ENCODE measurements around the gene UTP25.

UTP25 gene

DNA sequence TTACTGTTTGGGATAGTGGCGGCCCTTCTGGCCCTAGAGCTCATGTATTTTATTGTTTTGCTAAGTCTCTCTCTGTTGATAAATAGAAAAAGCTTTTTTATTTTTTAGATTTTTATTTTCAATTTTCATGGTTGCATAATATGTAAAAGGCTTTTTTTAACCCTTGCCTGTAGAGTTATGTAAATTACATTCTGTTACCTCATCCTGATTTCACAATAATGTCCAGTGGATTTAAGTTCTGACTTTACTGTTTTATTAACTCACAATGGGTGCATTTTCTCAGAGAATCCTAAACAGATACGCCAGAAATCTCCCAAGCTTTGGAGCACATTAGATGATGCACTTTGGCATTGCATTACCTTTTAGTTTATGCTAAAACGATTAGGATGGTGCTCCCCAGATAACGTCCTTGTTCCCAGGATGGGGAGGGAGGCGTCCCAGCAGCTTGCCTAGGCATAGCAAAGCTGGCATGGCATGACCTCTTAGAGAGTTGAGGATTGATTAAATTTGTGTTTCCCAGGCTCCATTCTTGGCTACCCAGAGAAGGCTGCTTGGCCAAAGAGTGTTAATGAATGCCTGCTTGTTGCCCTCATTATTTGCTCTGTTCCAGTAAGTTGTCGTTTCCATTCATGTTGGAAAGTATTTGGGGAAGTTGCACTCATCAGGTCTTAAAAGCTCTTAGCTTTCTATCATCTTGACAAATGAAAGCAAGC, 17.1 kb downstream of the UTP25 start:
- Mint-ChIP-seq H3K36me3 (peaks cover 8% of the 10 kb centered on the region), H3K27ac (no peak overlapping the region)

DNA sequence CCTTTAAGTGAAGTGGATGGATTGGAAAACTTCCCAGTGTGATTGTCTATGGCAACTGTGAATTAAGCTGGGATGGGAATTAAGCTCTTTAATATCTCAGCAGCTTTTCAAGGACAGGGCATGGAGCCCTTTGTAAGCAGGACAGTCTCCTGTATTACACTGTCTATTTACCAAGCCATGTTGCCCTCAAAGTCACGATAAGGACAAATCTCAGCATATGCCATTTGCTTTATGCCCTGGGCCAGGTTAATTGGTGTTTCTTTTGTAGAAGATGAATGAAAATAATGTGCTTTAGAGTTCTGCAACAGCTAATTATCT, 17.6 kb downstream of the UTP25 start:
- H3K9me3 Mint-ChIP-seq (ENCODE audit: low read depth), result no peaks in the 10 kb centered on the region
- peaks cover 22% of the 10 kb centered on the region for H3K4me1 Mint-ChIP-seq (ENCODE audit: low read depth)
- H3K36me3 Mint-ChIP-seq, result peaks cover 7% of the 10 kb centered on the region
- no peaks in the 10 kb centered on the region for H3K27me3 Mint-ChIP-seq
- H3K4me3 Mint-ChIP-seq, result no peak overlapping the region
- no peak overlapping the region for H3K27ac Mint-ChIP-seq

More for the DNA sequence above, 17.1 kb downstream of the UTP25 start:
- Mint-ChIP-seq H3K4me1 (ENCODE audit: low read depth) (peaks cover 28% of the 10 kb centered on the region), H3K27me3 (no peaks in the 10 kb centered on the region), H3K9me3 (ENCODE audit: low read depth) (no peaks in the 10 kb centered on the region), H3K4me3 (no peak overlapping the region)

- H3K27me3 Mint-ChIP-seq, result no peaks in the 10 kb centered on the region
- H3K36me3 Mint-ChIP-seq, result peaks cover 9% of the 10 kb centered on the region
- no peaks in the 10 kb centered on the region for H3K9me3 Mint-ChIP-seq (ENCODE audit: low read depth)
- H3K4me1 Mint-ChIP-seq (ENCODE audit: low read depth), result peaks cover 12% of the 10 kb centered on the region
- H3K4me3 Mint-ChIP-seq, result no peak overlapping the region
- H3K27ac Mint-ChIP-seq, result no peak overlapping the region
Measured at GRCh38 chr1:209849388-209849787, 21.6 kb downstream of the UTP25 start.

GRCh38 chr1:209850342-209850979, 22.7 kb downstream of the UTP25 start:
- Mint-ChIP-seq H3K9me3 (ENCODE audit: low read depth) (no peaks in the 10 kb centered on the region), H3K4me1 (ENCODE audit: low read depth) (peaks cover 17% of the 10 kb centered on the region), H3K36me3 (peaks cover 11% of the 10 kb centered on the region), H3K27me3 (no peaks in the 10 kb centered on the region), H3K4me3 (no peak overlapping the region), H3K27ac (peak overlapping the region; percentile 55)

DNA sequence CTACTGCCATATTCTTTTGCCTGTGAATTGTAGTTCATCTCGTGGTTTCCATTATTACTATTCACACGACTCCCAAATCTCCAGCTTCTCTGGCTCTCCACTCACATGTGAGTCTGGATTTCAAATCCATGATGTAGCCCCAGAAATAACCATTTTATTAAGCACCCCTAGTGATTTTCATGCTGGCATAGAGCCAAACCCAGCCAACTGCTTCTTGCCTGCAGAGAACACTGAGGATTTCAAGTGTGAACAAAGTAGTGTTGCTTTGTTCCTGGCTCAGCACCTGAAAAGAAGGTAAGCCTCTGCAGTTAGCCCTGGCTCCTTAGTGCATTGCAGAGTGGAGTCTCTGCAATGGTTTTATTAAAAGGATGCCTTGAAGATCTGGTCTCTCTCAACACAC, 25.9 kb downstream of the UTP25 start:
- peaks cover 14% of the 10 kb centered on the region for H3K36me3 Mint-ChIP-seq
- no peaks in the 10 kb centered on the region for H3K9me3 Mint-ChIP-seq (ENCODE audit: low read depth)
- no peaks in the 10 kb centered on the region for H3K27me3 Mint-ChIP-seq
- peak overlapping the region; percentile 22 for H3K27ac Mint-ChIP-seq
- no peak overlapping the region for H3K4me3 Mint-ChIP-seq
- H3K4me1 Mint-ChIP-seq (ENCODE audit: low read depth), result peaks cover 6% of the 10 kb centered on the region

GRCh38 chr1:209854196-209854595, 26.4 kb downstream of the UTP25 start:
- Mint-ChIP-seq H3K27ac (peak overlapping the region; percentile 22), H3K27me3 (no peaks in the 10 kb centered on the region), H3K9me3 (ENCODE audit: low read depth) (no peaks in the 10 kb centered on the region), H3K36me3 (peaks cover 14% of the 10 kb centered on the region), H3K4me3 (no peak overlapping the region), H3K4me1 (ENCODE audit: low read depth) (peaks cover 6% of the 10 kb centered on the region)

DNA sequence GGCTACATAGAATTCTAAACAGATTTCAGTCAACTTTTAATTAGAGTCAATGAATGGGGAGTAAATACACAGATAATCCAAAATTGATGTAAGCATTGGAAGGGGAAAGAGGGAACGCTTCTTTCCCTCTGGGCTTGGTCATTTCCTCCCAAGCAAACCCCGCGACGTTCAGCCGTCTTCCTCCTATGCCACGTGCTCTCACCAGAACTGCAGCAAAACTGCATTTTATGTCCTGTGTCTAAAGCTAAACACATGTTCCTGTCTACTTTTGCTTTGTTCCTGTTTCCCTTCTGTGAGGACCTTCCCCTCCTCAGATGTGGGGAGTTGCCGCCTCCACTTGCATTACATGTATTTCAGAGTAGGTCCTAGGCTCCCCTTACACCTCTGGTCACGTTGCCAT, 27.2 kb downstream of the UTP25 start:
- peaks cover 6% of the 10 kb centered on the region for H3K4me1 Mint-ChIP-seq (ENCODE audit: low read depth)
- peaks cover 14% of the 10 kb centered on the region for H3K36me3 Mint-ChIP-seq
- H3K9me3 Mint-ChIP-seq (ENCODE audit: low read depth), result no peaks in the 10 kb centered on the region
- H3K27me3 Mint-ChIP-seq, result no peaks in the 10 kb centered on the region
- peak overlapping the region; percentile 55 for H3K27ac Mint-ChIP-seq
- H3K4me3 Mint-ChIP-seq, result no peak overlapping the region

- no peak overlapping the region for H3K4me3 Mint-ChIP-seq
- no peaks in the 10 kb centered on the region for H3K9me3 Mint-ChIP-seq (ENCODE audit: low read depth)
- peaks cover 14% of the 10 kb centered on the region for H3K36me3 Mint-ChIP-seq
- no peak overlapping the region for H3K27ac Mint-ChIP-seq
- H3K27me3 Mint-ChIP-seq, result no peaks in the 10 kb centered on the region
- peaks cover 6% of the 10 kb centered on the region for H3K4me1 Mint-ChIP-seq (ENCODE audit: low read depth)
Measured at GRCh38 chr1:209855623-209856022, 27.9 kb downstream of the UTP25 start.

- Mint-ChIP-seq H3K4me1 (ENCODE audit: low read depth) (peaks cover 6% of the 10 kb centered on the region), H3K4me3 (no peak overlapping the region), H3K27ac (no peak overlapping the region), H3K27me3 (peaks cover 11% of the 10 kb centered on the region), H3K9me3 (ENCODE audit: low read depth) (no peaks in the 10 kb centered on the region), H3K36me3 (peaks cover 8% of the 10 kb centered on the region)
Measured at GRCh38 chr1:209858561-209859103, 30.9 kb downstream of the UTP25 start.

DNA sequence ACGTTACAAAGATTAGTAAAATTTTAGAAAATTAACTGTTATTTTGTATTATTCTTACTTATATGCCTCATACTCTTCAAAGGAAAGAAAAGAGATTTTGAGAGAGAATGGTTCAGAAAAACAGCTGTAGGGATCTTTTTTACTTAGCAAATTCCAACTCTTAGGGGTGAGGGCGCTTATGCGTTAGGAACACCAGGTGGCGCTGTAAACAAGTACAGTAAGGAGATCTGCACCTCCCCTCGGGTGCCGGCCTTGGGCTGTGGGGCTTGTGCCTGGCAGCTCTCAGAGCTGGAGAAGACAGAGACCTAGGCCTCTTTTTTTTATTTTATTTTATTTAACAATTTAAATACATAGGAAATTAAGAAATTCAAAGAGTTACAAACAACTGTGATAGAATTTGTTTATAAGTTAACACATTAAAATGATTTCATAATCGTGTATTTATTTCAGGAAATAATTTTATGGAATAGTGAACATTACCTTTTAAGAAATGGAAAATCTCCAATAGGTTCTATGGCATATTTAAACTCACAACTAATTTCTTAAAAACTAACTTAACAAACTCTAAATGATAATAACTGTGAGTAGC, 32.6 kb downstream of the UTP25 start:
- Mint-ChIP-seq H3K4me1 (ENCODE audit: low read depth) (no peaks in the 10 kb centered on the region), H3K27me3 (peaks cover 11% of the 10 kb centered on the region), H3K9me3 (ENCODE audit: low read depth) (no peaks in the 10 kb centered on the region), H3K36me3 (peaks cover 3% of the 10 kb centered on the region), H3K27ac (no peak overlapping the region), H3K4me3 (no peak overlapping the region)

DNA sequence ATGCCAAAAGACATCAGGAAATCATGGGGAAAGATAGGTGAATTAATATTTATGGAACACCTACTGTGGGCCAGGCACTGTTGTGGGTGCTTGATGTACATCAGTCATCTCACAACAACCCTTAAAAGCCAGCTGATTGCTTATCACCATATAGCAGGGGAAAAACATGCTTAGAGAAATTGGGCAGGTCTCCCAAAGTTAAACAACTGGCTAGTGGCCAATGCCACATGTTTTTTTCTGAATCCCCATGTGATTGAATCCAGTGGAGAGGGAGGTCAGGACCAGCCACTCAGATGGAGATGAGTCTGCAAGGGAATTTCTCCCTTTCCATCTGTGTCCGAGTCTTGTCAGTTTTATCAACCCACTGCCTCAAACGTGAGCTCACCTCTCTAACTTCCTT, 33.5 kb downstream of the UTP25 start:
- no peaks in the 10 kb centered on the region for H3K4me1 Mint-ChIP-seq (ENCODE audit: low read depth)
- H3K36me3 Mint-ChIP-seq, result peaks cover 5% of the 10 kb centered on the region
- H3K4me3 Mint-ChIP-seq, result no peak overlapping the region

GRCh38 chr1:209862391-209863356, 34.9 kb downstream of the UTP25 start:
- no peak overlapping the region for H3K27ac Mint-ChIP-seq
- no peaks in the 10 kb centered on the region for H3K4me1 Mint-ChIP-seq (ENCODE audit: low read depth)
- peaks cover 14% of the 10 kb centered on the region for H3K27me3 Mint-ChIP-seq
- no peak overlapping the region for H3K4me3 Mint-ChIP-seq
- H3K36me3 Mint-ChIP-seq, result peaks cover 5% of the 10 kb centered on the region
- peaks cover 3% of the 10 kb centered on the region for H3K9me3 Mint-ChIP-seq (ENCODE audit: low read depth)

More for the DNA sequence above, 33.5 kb downstream of the UTP25 start:
- Mint-ChIP-seq H3K9me3 (ENCODE audit: low read depth) (no peaks in the 10 kb centered on the region), H3K27me3 (peaks cover 11% of the 10 kb centered on the region), H3K27ac (no peak overlapping the region)

DNA sequence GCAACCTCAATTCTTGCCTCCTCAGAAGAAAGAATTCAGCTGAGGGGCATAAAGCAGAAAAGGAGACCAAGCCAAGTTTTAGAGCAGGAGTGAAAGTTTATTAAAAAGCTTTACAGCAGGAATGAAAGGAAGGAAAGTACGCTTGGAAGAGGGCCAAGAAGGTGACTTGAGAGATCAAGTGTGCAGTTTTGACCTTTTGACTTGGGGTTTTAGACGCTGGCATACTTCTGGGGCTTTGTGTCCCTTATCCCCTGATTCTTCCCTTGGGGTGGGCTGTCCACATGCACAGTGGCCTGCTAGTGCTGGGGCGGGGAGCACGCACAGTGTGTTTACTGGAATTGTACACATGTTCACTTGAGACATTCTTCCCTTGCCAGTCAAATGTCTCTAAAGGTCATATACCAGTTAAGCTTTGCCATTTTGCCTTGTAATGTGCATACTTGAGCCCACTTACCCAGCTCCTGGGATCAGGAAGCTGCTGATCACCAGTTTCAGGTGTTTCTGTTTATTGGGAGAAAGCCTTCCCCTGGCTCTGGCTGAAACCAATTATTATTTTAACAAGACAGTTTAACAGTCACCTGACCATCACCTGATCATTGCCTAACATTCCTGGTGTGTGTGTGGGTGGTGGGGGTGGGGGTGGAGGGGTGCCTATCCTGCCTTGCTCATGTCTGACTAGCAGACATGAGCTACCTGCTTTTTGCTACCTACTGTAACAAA, 36.2 kb downstream of the UTP25 start:
- Mint-ChIP-seq H3K27me3 (peaks cover 15% of the 10 kb centered on the region), H3K36me3 (peaks cover 2% of the 10 kb centered on the region), H3K4me1 (ENCODE audit: low read depth) (no peaks in the 10 kb centered on the region)

DNA sequence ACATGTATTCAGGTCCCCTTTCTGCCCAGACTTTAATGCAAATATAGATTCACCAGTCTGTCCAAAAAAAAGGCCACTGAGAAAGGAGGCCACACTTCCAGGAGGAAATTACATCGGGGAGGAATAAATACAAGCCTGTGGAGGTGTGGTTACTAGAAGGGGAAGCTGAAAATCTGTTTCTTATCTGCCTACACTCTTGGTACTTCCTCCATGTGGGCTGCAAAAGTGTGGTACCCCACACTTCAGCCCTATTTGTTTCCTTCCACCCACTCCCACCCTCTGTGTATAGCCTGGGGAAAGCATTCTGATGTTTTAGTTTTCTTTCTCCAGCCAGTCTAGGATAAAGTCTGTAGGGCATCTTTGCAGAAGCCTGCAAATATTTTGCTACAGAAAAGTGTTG, 38.4 kb downstream of the UTP25 start:
- H3K27ac Mint-ChIP-seq, result no peak overlapping the region
- H3K4me1 Mint-ChIP-seq (ENCODE audit: low read depth), result no peaks in the 10 kb centered on the region
- peaks cover 6% of the 10 kb centered on the region for H3K9me3 Mint-ChIP-seq (ENCODE audit: low read depth)
- no peak overlapping the region for H3K4me3 Mint-ChIP-seq
- H3K36me3 Mint-ChIP-seq, result peaks cover 2% of the 10 kb centered on the region
- H3K27me3 Mint-ChIP-seq, result peaks cover 15% of the 10 kb centered on the region

More for the DNA sequence above, 36.2 kb downstream of the UTP25 start:
- H3K27ac Mint-ChIP-seq, result no peak overlapping the region
- H3K4me3 Mint-ChIP-seq, result no peak overlapping the region
- H3K9me3 Mint-ChIP-seq (ENCODE audit: low read depth), result peaks cover 6% of the 10 kb centered on the region

Data from activated naive CD8-positive, alpha-beta T cell (primary cell).